HG03039 (cell line): ENCODE data around the gene PRR3.
"Not testable (repeated sequence)": the region's sequence is repeated elsewhere in the genome, so short reads cannot be mapped to it uniquely, and the experiment has no call there.

ENCODE experiments used
- ATAC-seq: cut with Tn5 transposase; IDR thresholded peaks from one replicate; pipeline ENCODE4 v1.9.1; 2021; ENCODE audit warnings: mild to moderate bottlenecking, moderate library complexity; ENCODE audit not compliant: unreplicated experiment

Gene PRR3

GRCh38 chr6:30556906-30557682 lies at the start of gene PRR3:
Gene PRR3, plus strand, starts transcription at chr6:30557295. Its CDS starts 50 bp downstream, at chr6:30557345.
- peak; percentile 36 for ATAC-seq

- no peak for ATAC-seq
These were observed 49.0 kb upstream of the PRR3 start for GRCh38 chr6:30507849-30508827.

DNA sequence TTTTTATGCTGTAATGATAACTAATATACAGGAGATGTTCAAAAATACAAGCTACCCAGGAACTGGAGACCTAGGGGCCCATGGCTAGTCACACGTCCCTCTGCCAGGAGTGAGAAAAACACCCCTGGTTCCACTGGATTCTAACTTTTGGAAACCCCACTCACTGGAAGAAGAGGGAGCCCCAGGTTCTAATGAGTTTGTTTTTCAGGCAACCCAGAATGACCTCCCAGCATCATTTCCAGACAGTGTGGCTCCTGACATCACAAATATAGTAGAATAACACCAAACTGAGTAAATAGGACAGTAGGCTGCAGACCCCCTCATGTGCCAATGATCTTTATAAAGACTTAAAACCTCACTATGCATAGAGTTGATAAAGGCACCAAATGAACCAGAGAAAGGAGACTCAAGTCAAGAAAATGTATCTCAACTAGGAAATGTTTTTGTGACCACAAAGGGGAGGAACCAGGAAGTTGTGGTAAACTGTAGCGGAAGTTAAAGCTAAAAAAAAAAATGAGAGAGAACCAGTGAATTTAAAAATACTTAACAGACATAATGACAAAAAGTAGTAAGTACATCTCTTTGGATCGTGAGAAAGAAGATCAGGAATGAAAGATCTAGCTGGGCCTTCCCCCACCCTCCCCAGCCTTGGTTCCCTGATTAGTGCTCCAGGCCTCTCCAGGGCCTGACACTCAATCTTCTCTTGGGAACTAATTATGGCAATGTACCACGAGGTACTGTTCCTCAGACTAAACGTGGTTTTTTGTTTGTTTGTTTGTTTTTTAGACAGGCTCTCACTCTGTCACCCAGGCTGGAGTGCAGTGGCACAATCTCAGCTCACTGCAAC lies 48.0 kb upstream of the PRR3 start:
- ATAC-seq, result no peak

DNA sequence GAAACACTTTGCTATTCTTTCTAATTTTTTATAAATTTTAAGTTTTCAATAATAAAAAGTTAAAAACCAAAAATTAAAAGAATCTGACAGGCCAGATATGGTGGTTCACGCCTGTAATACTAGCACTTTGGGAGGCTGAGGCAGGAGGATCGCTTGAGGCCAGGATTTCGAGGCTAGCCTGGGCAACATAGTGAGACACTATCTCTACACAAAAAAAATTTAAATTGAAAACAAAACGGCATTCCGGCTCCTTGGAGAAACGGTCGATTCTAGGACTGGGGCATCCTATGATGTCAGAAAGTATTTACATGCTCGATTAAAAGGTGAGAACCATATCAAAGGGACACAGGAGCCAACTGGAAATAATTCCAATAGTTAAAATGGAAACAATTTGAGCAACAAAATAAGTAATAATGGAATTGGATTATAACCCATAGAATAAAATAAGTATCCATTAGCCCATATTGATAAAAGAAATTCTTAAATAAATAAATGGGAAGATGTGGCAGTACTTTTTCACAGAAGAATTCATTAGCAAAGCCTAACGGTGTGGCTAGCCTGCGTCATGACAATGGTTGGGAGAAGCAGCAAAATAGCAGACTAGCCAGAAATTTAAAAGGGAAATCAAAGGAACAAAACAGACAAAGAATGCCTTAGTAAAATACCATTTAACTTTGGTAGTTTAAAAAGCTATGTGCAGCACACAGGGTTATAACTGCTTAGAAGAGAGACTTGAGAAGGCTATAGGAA lies 46.5 kb upstream of the PRR3 start:
- ATAC-seq, result no peak

DNA sequence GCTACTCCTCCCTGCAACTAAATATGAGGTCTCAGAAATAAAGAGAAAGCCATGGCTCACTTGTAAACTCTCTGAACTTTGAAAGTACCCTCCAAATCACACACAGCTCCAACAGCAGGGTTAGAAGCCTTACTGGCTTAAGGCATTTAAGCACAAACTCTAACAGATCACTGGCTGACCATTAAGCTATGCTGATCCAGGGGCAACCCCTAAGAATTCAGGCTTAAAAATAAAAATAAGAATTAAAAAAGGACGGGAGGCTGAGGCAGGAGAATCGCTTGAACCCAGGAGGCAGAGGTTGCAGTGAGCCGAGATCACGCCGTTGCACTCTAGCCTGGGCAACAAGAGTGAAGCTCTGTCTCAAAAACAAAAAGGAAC lies 45.9 kb upstream of the PRR3 start:
- no peak for ATAC-seq

- no peak for ATAC-seq
These were observed 43.6 kb upstream of the PRR3 start for GRCh38 chr6:30513451-30513850.

DNA sequence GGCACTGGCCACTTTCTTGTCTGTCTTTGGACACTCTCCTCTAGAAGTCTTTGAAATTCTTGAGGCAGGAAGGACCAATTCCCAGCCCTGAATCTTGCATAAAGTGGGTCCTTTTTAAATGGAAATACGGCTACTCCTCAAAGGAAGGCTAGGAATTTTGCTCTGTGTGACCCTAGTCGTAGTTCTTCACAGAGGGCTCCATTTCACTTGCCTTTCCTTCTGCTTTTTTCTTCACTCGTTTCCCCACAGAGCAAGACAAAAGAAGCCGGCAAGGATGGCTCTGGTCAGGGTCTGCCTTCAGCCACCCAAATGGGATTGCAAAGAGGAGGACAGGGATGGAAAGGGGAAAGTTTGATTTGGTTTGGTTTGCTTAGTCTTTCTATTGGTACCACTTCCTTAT lies 42.0 kb upstream of the PRR3 start:
- ATAC-seq, result no peak

DNA sequence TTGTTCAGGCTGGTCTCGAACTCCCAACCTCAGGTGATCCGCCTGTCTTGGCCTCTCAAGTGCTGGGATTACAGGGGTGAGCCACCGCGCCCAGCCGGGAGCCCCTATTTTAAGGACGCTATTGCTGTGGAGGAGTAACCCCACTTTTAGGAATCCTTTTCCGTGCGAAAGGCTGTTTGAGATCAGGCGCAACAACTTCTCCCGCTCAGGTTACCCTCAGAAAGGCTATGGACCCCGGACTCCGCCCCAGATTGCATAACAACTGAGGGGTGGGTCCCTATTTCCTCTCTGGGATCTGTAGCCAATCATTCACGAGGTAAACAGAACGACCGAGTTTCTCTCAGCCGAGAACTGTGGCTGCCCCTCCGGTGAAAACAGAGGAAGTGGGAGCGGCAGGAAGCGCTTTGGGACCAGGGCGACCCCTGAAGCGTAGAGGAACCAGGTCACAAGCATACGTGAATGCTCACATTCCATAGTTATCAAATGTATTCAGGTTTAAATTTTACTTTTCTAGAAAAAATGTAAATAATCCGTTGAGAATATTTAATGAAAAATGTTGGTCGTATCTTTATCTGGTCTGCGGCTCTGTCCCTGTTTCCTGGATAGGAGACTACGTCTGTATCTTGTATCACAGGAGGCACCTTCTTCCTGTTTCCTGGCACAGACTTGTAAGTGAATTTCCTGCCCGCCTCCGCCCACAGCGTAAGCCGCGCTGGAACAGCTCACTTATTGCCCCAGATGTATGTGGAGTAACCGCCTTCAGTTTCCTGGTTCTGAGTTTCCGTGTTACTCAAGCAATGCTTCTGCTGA lies 40.9 kb upstream of the PRR3 start:
- ATAC-seq, result peak; percentile 63

DNA sequence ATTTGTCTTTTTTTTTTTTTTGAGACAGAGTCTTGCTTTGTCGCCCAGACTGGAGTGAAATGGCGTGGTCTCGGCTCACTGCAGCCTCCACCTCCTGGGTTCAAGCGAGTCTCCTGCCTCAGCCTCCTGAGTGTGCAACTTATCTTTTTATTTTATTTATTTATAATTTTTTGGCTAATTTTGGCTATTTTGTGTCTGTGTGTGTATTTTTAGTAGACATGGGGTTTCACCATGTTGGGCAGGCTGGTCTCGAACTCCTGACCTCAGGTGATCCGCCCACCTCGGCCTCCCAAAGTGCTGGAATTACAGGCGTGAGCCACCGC lies 40.4 kb upstream of the PRR3 start:
- not testable (repeated sequence) for ATAC-seq

DNA sequence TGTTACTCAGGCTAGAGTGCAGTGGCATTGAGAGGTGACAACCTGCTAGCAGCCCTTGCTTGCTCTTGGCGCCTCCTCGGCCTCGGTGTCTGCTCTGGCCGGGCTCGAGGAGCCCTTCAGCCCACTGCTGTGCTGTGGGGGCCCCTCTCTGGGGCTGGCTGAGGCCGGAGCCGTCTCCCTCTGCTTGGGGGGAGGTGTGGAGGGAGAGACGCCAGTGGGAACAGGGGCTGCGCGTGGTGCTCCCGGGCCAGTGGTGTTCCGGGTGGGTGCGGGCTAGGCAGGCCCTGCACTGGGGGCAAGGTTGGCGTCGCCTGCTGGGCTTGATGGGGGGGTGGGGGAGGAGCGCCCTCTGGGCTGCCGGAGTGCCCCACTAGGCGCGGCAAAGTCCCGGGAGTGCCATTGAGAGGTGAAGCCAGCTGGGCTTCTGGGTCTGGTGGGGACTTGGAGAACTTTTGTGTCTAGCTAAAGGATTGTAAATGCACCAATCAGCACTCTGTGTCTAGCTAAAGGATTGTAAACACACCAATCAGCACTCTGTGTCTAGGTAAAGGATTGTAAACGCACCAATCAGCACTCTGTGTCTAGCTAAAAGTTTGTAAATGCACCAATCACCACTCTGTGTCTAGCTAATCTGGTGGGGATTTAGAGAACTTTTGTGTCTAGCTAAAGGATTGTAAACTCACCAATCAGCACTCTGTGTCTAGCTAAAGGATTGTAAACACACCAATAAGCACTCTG lies 39.2 kb upstream of the PRR3 start:
- not testable (repeated sequence) for ATAC-seq

GRCh38 chr6:30518505-30519145 lies 38.5 kb upstream of the PRR3 start:
- not testable (repeated sequence) for ATAC-seq

GRCh38 chr6:30520522-30520921 lies 36.6 kb upstream of the PRR3 start:
- no peak for ATAC-seq

DNA sequence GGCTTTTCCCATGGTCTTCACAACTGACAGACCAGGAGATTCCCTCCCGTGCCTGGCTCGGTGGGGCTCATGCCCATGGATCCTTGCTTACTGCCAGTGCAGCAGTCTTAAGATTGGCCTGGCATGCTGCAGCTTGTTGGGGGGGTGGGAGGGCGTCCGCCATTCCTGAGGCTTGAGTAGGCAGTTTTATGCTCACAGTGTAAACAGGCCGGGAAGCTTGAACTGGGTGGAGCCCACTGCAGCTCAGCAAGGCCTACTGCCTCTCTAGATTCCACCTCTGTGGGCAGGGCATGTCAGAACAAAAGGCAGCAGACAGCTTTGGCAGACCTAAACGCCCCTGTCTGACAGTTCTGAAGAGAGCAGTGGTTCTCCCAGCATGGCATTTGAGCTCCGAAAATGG lies 36.0 kb upstream of the PRR3 start:
- ATAC-seq, result not testable (repeated sequence)

DNA sequence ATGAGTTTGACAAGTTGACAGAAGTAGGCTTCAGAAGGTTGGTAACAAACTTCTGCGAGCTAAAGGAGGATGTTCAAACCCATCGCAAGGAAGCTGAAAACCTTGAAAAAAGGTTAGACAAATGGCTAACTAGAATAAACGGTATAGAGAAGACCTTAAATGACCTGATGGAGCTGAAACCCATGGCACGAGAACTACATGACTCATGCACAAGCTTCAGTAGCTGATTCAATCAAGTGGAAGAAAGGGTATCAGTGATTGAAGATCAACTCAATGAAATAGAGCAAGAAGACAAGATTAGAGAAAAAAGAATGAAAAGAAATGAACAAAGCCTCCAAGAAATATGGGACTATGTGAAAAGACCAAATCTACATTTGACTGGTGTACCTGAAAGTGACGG lies 35.1 kb upstream of the PRR3 start:
- not testable (repeated sequence) for ATAC-seq

DNA sequence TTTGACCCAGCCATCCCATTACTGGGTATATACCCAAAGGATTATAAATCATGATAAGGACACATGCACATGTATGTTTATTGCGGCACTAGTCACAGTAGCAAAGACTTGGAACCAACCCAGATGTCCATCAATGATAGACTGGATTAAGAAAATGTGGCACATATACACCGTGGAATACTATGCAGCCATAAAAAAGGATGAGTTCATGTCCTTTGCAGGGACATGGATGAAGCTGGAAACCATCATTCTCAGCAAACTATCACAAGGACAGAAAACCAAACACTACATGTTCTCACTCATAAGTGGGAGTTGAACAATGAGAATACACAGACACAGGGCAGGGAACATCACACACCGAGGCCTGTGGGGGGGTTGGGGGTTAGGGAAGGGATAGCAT lies 30.7 kb upstream of the PRR3 start:
- not testable (repeated sequence) for ATAC-seq

- not testable (repeated sequence) for ATAC-seq
These were observed 27.7 kb upstream of the PRR3 start for GRCh38 chr6:30529349-30529875.

- ATAC-seq, result no peak
These were observed 27.1 kb upstream of the PRR3 start for GRCh38 chr6:30530014-30530413.
